Panc1 (cell line): ENCODE data around the gene SKI. TPM values are rescaled to one million over a fixed set of nuclear protein-coding genes. Genes with fewer than 3 reads are reported as not detected.

Experiments used
- ATAC-seq: fragments of 200-7000 bp; cut with Tn5 transposase; 2 replicates; pipeline ENCODE4 v1.9.1; 2020; ENCODE audit warnings: mild to moderate bottlenecking, moderate library complexity
- BruUV-seq: library from RNA; stranded (reverse); fragments of 400-500 nt; replicated peaks from 2 replicates; lab custom pipeline; 2021; lab: Mats Ljungman, UMichigan
- CTCF ChIA-PET: fragments of 300-600 bp; sonication (Branson Sonifier 250); formaldehyde crosslinking; loops from one replicate; lab custom pipeline; 2022; ENCODE audit warnings: antibody characterized with exemption; lab: Charles Lee
- POLR2A ChIA-PET: fragments of 300-600 bp; sonication (Branson Sonifier 250); formaldehyde crosslinking; loops from one replicate; lab custom pipeline; 2022; ENCODE audit warnings: antibody characterized with exemption; lab: Charles Lee
- DNase-seq: peaks from one replicate; pipeline ENCODE4 v3.0.0-alpha.2; 2010; ENCODE audit warnings: low read depth, low spot score
- H3K27ac ChIP-seq: 2 replicates; pipeline ENCODE4 v1.5.1; 2011; ENCODE audit warnings: mild to moderate bottlenecking, low read length, inconsistent platforms
- H3K27me3 ChIP-seq: fragments of 200-500 bp; sonication (Bioruptor generic); 2 replicates; pipeline ENCODE4 v1.6.0; 2014; ENCODE audit warnings: low read length, inconsistent platforms; ENCODE audit not compliant: control insufficient read depth, insufficient read depth
- H3K36me3 ChIP-seq: fragments of 200-500 bp; sonication (Bioruptor generic); 2 replicates; pipeline ENCODE4 v1.5.1; 2014; ENCODE audit warnings: inconsistent platforms, mild to moderate bottlenecking, low read length, moderate library complexity; ENCODE audit not compliant: control insufficient read depth, insufficient read depth
- H3K4me1 ChIP-seq: 2 replicates; pipeline ENCODE4 v1.5.1; 2011; ENCODE audit warnings: inconsistent platforms, mild to moderate bottlenecking, low read length, moderate library complexity; ENCODE audit not compliant: control insufficient read depth, insufficient read depth
- H3K4me3 ChIP-seq, 2 experiments: 2 replicates each; pipeline ENCODE4 v1.5.1; 2011 to 2012; ENCODE audit warnings: low read depth in 2 of 2, low read length in 2 of 2, mild to moderate bottlenecking in 2 of 2, inconsistent platforms in 1 of 2, moderate library complexity in 1 of 2
- H3K9me3 ChIP-seq: fragments of 200-500 bp; sonication (Bioruptor generic); 2 replicates; pipeline ENCODE4 v1.5.1; 2014; ENCODE audit warnings: low read depth, mild to moderate bottlenecking, inconsistent platforms, low read length, moderate library complexity; ENCODE audit not compliant: control insufficient read depth, insufficient read depth
- POLR2AphosphoS5 ChIP-seq: IDR thresholded peaks from 2 replicates; pipeline ENCODE4 v1.6.1; 2012; ENCODE audit warnings: mild to moderate bottlenecking, low read depth, low read length, moderate library complexity
- SIN3A ChIP-seq: IDR thresholded peaks from 2 replicates; pipeline ENCODE4 v1.6.1; 2012; ENCODE audit warnings: low read depth, mild to moderate bottlenecking, low read length, moderate library complexity, borderline replicate concordance; ENCODE audit not compliant: insufficient read depth
- TCF7L2 ChIP-seq: IDR thresholded peaks from 2 replicates; pipeline ENCODE4 v1.6.1; 2011; ENCODE audit warnings: mild to moderate bottlenecking, low read depth, low read length, inconsistent platforms
- in situ Hi-C: cut with HindIII; loops from 2 replicates; pipeline ENCODE4 v1.10.0; 2016; ENCODE audit warnings: low sequenced_read_pairs, low pct_unique_long_range_greater_than_20kb
- intact Hi-C: fragments of 100-400 bp; cut with micrococcal nuclease; formaldehyde crosslinking; loops from one replicate; pipeline ENCODE4 v1.10.0; 2022; ENCODE audit not compliant: unreplicated experiment
- total RNA-seq: library from RNA; stranded (reverse); gene quantifications from one replicate; pipeline ENCODE4 v1.2.1, GENCODE V29; 2021; ENCODE audit not compliant: unreplicated experiment
- TF ChIP-seq, protein P1 (sequence below), 2 experiments: IDR thresholded peaks; 2 replicates each; pipeline ENCODE4 v1.6.1; 2011 to 2012; ENCODE audit warnings: low read depth in 2 of 2, control low read depth in 1 of 2, low read length in 1 of 2, mild to moderate bottlenecking in 1 of 2, moderate library complexity in 1 of 2; ENCODE audit not compliant: insufficient read depth in 1 of 2
- TF ChIP-seq, protein P2 (sequence below): fragments of 450-650 bp; IDR thresholded peaks from 2 replicates; pipeline ENCODE4 v1.5.1; 2017; ENCODE audit warnings: mild to moderate bottlenecking

The SKI gene
- total RNA-seq, 1 experiment from 2014 or later, result 63.2 TPM

DNA sequence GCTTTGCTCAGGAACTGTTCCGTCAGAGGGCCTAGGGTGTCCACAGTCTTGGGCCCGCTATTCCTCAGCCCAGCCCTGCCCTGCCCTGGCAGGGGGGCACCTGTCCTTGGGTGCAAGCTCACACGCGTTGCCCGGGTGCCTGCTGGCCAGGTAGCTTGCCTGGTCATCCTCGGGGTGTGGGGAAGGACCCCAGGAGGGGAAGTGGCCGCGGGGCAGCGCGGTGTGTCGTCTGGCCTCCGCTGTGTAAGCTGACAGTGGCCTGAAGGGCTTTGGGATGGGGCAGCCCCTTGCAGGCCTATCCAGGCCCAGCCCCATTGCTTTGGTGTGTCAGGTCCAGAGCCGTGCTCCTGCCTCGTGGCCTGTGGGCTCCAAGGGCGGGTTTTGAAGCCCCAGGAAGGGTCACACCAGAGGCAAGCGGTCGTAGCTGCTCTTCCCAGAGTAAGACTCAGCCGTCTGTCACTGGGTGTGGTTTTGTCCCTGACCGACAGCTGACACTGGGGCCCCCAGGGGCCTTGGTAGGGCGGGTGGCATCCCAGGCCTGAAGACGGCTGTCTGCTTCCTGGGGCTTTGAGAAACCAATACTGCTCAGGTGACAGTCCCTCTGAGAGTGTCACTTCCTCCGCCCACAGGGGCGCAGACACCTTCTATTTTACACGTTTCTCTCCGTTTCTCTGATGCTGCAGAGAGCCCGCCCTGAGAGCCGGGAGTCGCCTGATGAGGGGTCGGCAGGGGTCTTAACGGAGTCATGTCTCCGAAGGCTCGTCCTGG is 72.1 kb downstream of the SKI start:
- Histone ChIP-seq H3K36me3 (no peaks in the 10 kb centered on the region; the same call in 1 of the 2 replicates), H3K27ac (no peak overlapping the region), H3K9me3 (no peaks in the 10 kb centered on the region), H3K4me1 (no peaks in the 10 kb centered on the region; the same call in 1 of the 2 replicates), H3K27me3 (no peaks in the 10 kb centered on the region), H3K4me3 (no peak overlapping the region)
- intact Hi-C loops, result no loop called here
- TF ChIP-seq, protein P1, sequence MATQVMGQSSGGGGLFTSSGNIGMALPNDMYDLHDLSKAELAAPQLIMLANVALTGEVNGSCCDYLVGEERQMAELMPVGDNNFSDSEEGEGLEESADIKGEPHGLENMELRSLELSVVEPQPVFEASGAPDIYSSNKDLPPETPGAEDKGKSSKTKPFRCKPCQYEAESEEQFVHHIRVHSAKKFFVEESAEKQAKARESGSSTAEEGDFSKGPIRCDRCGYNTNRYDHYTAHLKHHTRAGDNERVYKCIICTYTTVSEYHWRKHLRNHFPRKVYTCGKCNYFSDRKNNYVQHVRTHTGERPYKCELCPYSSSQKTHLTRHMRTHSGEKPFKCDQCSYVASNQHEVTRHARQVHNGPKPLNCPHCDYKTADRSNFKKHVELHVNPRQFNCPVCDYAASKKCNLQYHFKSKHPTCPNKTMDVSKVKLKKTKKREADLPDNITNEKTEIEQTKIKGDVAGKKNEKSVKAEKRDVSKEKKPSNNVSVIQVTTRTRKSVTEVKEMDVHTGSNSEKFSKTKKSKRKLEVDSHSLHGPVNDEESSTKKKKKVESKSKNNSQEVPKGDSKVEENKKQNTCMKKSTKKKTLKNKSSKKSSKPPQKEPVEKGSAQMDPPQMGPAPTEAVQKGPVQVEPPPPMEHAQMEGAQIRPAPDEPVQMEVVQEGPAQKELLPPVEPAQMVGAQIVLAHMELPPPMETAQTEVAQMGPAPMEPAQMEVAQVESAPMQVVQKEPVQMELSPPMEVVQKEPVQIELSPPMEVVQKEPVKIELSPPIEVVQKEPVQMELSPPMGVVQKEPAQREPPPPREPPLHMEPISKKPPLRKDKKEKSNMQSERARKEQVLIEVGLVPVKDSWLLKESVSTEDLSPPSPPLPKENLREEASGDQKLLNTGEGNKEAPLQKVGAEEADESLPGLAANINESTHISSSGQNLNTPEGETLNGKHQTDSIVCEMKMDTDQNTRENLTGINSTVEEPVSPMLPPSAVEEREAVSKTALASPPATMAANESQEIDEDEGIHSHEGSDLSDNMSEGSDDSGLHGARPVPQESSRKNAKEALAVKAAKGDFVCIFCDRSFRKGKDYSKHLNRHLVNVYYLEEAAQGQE (IDR thresholded peaks at IDR 0.05; ENCODE audit: insufficient read depth in 1 of 2, low read depth in 2 of 2, low read length in 1 of 2), result no peak
- TF ChIP-seq TCF7L2 (no peak), SIN3A (no peak), POLR2AphosphoS5 (no peak)
- TF ChIP-seq, protein P2, sequence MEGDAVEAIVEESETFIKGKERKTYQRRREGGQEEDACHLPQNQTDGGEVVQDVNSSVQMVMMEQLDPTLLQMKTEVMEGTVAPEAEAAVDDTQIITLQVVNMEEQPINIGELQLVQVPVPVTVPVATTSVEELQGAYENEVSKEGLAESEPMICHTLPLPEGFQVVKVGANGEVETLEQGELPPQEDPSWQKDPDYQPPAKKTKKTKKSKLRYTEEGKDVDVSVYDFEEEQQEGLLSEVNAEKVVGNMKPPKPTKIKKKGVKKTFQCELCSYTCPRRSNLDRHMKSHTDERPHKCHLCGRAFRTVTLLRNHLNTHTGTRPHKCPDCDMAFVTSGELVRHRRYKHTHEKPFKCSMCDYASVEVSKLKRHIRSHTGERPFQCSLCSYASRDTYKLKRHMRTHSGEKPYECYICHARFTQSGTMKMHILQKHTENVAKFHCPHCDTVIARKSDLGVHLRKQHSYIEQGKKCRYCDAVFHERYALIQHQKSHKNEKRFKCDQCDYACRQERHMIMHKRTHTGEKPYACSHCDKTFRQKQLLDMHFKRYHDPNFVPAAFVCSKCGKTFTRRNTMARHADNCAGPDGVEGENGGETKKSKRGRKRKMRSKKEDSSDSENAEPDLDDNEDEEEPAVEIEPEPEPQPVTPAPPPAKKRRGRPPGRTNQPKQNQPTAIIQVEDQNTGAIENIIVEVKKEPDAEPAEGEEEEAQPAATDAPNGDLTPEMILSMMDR, result no peak
- no TSS peak for BruUV-seq
- ChIA-PET POLR2A (no interaction called here), CTCF (no interaction called here)
- DNase-seq (no peak), ATAC-seq (peak; percentile 24; the same call in 1 of the 2 replicates)
- in situ Hi-C loops, result no loop called here

DNA sequence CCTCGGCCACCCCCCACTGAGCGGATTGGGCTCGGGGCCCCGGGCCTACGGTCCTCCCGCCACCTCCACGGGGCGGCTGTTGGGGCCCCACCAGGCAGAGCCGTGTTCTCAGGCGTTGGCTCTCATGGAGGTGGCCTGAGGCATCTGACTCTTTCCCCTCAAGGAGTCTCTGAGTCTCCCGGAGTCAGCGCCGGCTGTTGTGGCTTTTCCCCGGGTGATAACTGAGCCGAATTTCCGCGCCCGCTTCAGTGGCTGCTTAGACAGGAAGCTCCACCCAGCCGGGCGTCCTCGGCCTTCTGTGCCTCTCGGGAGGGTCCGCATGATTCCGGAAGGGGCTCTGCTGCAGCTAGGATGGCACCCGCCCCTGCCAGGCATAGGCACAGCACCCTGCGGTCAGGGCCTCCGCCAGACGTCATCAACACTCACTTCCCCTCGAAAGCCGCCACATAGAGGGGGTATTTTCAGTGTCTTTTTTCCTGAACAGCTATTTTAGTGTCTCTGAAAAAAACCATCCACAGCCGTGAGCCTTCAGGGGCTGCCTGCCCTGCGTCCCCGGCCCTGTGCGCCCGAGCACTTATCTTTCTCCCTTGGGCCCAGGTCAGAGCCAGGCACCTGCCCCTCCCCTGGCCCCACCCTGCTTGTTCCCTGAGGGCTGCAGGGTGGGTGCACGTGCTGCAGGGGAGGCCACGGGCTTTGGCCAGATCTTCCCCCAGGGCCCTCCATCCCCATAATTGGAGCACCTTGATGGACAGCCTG is 72.9 kb downstream of the SKI start:
- in situ Hi-C loops (no loop called here), intact Hi-C loops (no loop called here)
- Histone ChIP-seq H3K27ac (no peak overlapping the region), H3K27me3 (no peaks in the 10 kb centered on the region), H3K4me3 (no peak overlapping the region), H3K4me1 (no peaks in the 10 kb centered on the region; the same call in 1 of the 2 replicates), H3K9me3 (no peaks in the 10 kb centered on the region), H3K36me3 (no peaks in the 10 kb centered on the region; the same call in 1 of the 2 replicates)
- ChIA-PET POLR2A (no interaction called here), CTCF (no interaction called here)
- DNase-seq (no peak), ATAC-seq (no peak)
- BruUV-seq, result no TSS peak
- TF ChIP-seq, protein P2, result no peak
- TF ChIP-seq SIN3A, result no peak
- TF ChIP-seq, protein P1 (IDR thresholded peaks at IDR 0.05; ENCODE audit: insufficient read depth in 1 of 2, low read depth in 2 of 2, low read length in 1 of 2), result no peak
- no peak for TF ChIP-seq TCF7L2
- no peak for TF ChIP-seq POLR2AphosphoS5
